Neuronal stem cell (in vitro differentiated cells): ENCODE data around the gene HES1.

Experiments used
- DNase-seq: peaks from one replicate; pipeline ENCODE4 v3.0.0-alpha.2; 2013; ENCODE audit warnings: low spot score
- H2AFZ ChIP-seq: one replicate; pipeline ENCODE4 v1.6.1; 2013; ENCODE audit warnings: mild to moderate bottlenecking, low read length, inconsistent platforms
- H2AK5ac ChIP-seq: 2 replicates; pipeline ENCODE4 v1.6.1; 2013; ENCODE audit warnings: low read depth, mild to moderate bottlenecking, inconsistent platforms, low read length, moderate library complexity, mixed read lengths
- H2BK120ac ChIP-seq: 2 replicates; pipeline ENCODE4 v1.6.1; 2013; ENCODE audit warnings: low read depth, mild to moderate bottlenecking, inconsistent platforms, low read length, moderate library complexity, mixed read lengths
- H2BK12ac ChIP-seq: one replicate; pipeline ENCODE4 v1.6.1; 2013; ENCODE audit warnings: low read length, inconsistent platforms
- H2BK15ac ChIP-seq: 2 replicates; pipeline ENCODE4 v1.6.1; 2013; ENCODE audit warnings: mild to moderate bottlenecking, low read length, inconsistent platforms, mixed read lengths
- H2BK5ac ChIP-seq: one replicate; pipeline ENCODE4 v1.6.1; 2013; ENCODE audit warnings: inconsistent platforms, mild to moderate bottlenecking, low read length, moderate library complexity
- H3K14ac ChIP-seq: one replicate; pipeline ENCODE4 v1.6.1; 2013; ENCODE audit warnings: low read length, inconsistent platforms
- H3K18ac ChIP-seq: 2 replicates; pipeline ENCODE4 v1.6.1; 2013; ENCODE audit warnings: low read length, inconsistent platforms
- H3K23ac ChIP-seq: 2 replicates; pipeline ENCODE4 v1.6.1; 2013; ENCODE audit warnings: low read depth, mild to moderate bottlenecking, mixed read lengths, low read length, inconsistent platforms; ENCODE audit not compliant: poor library complexity
- H3K27ac ChIP-seq: replicated peaks from 3 replicates; pipeline ENCODE4 v1.5.1; 2013; ENCODE audit warnings: low read length, inconsistent platforms
- H3K27me3 ChIP-seq, 3 experiments: 2 replicates each; pipeline ENCODE4 v1.6.1; 2013; ENCODE audit warnings: low read length in 3 of 3, mild to moderate bottlenecking in 2 of 3, inconsistent platforms in 1 of 3, low read depth in 1 of 3, mixed read lengths in 1 of 3, moderate library complexity in 1 of 3; ENCODE audit not compliant: control insufficient read depth in 3 of 3, insufficient read depth in 3 of 3
- H3K36me3 ChIP-seq, 2 donors: replicated peaks in 1 of 2; 2 replicates each; pipeline ENCODE4 v1.6.1; 2013; ENCODE audit warnings: low read length in 2 of 2; ENCODE audit not compliant: control insufficient read depth in 2 of 2, insufficient read depth in 2 of 2
- H3K4ac ChIP-seq: 2 replicates; pipeline ENCODE4 v1.6.1; 2013; ENCODE audit warnings: inconsistent platforms, mild to moderate bottlenecking, low read length, moderate library complexity
- H3K4me1 ChIP-seq, 2 donors: 1 replicate in 1 of 2; 2 replicates in 1 of 2; pipeline ENCODE4 v1.6.1; 2013; ENCODE audit warnings: low read length in 2 of 2, low read depth in 1 of 2; ENCODE audit not compliant: control insufficient read depth in 2 of 2, insufficient read depth in 1 of 2
- H3K4me2 ChIP-seq: one replicate; pipeline ENCODE4 v1.6.1; 2013; ENCODE audit warnings: mild to moderate bottlenecking, low read length, inconsistent platforms; ENCODE audit not compliant: insufficient read depth, poor library complexity, severe bottlenecking
- H3K4me3 ChIP-seq, 2 donors: 2 replicates each; pipeline ENCODE4 v1.5.1; 2013; ENCODE audit warnings: low read length in 2 of 2, mild to moderate bottlenecking in 2 of 2, inconsistent platforms in 1 of 2, moderate library complexity in 1 of 2
- H3K79me1 ChIP-seq: one replicate; pipeline ENCODE4 v1.6.1; 2013; ENCODE audit warnings: low read depth, mild to moderate bottlenecking, inconsistent platforms, low read length, moderate library complexity
- H3K9ac ChIP-seq: one replicate; pipeline ENCODE4 v1.6.1; 2013; ENCODE audit warnings: mild to moderate bottlenecking, low read depth, low read length, inconsistent platforms; ENCODE audit not compliant: poor library complexity
- H3K9me3 ChIP-seq, 2 donors: replicated peaks in 1 of 2; 2 replicates each; pipeline versions ENCODE3 to v1.6.1; 2013; ENCODE audit warnings: low read length in 2 of 2, mild to moderate bottlenecking in 2 of 2, inconsistent platforms in 1 of 2, low read depth in 1 of 2, mixed read lengths in 1 of 2, moderate library complexity in 1 of 2; ENCODE audit not compliant: control insufficient read depth in 2 of 2, insufficient read depth in 1 of 2
- H4K8ac ChIP-seq: one replicate; pipeline ENCODE4 v1.6.1; 2013; ENCODE audit warnings: low read depth, mild to moderate bottlenecking, inconsistent platforms, low read length, moderate library complexity
- H4K91ac ChIP-seq: one replicate; pipeline ENCODE4 v1.6.1; 2013; ENCODE audit warnings: low read length, low read depth, mild to moderate bottlenecking, inconsistent platforms; ENCODE audit not compliant: poor library complexity
- WGBS, 2 donors: extraction: QIAGEN DNeasy Blood & Tissue Kit; methylation state at CpG; one replicate each; pipeline ENCODE4 v1.1.7; 2013; ENCODE audit warnings: missing lambda C conversion rate in 2 of 2, mixed read lengths in 1 of 2; ENCODE audit not compliant: insufficient read length in 2 of 2, insufficient replicate concordance in 1 of 2; ENCODE audit errors: extremely low coverage in 2 of 2; 5-methylcytosine and 5-hydroxymethylcytosine counted together

Gene HES1

DNA sequence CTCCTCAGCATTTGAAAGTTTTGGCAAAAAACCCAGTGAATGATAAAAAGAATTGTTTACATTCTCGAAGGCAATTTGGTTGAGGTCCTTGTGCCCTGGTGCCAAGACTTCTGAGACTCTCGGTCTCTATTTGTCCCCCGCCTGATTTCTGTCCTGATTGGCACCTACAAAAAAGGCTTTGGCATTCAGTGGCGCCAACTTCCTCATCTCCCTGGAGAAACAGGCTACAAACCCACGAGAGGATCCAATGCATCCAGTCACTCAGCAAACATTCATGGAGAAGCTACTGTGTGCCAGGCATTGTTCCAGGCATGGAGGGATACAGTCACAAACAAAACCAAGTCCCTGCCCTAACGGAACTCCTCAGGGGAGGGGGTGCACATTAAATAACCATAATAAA is 42.7 kb downstream of the HES1 start:
- Histone ChIP-seq H3K9me3 (peaks cover 0 to 3% of the 10 kb centered on the region in 2 donors), H2BK12ac (no peak overlapping the region), H2BK15ac (no peak overlapping the region), H4K91ac (no peak overlapping the region), H4K8ac (no peak overlapping the region), H3K14ac (no peak overlapping the region), H3K9ac (no peak overlapping the region), H3K4me3 (no peak overlapping the region), H2AK5ac (no peak overlapping the region), H2BK5ac (no peak overlapping the region), H3K27ac (no peak overlapping the region), H3K27me3 (peaks cover 0 to 9% (median 0%) of the 10 kb centered on the region in 3 experiments), H3K36me3 (no peaks in the 10 kb centered on the region), H3K4me1 (peaks cover 2 to 20% of the 10 kb centered on the region in 2 donors), H3K18ac (no peak overlapping the region), H3K79me1 (no peaks in the 10 kb centered on the region), H3K4ac (no peak overlapping the region), H3K23ac (no peak overlapping the region), H2AFZ (no peak overlapping the region), H2BK120ac (no peak overlapping the region), H3K4me2 (no peak overlapping the region)
- WGBS, 2 donors, result no CpG with 5 or more reads among the region's 6 CpGs
- no peak for DNase-seq

DNA sequence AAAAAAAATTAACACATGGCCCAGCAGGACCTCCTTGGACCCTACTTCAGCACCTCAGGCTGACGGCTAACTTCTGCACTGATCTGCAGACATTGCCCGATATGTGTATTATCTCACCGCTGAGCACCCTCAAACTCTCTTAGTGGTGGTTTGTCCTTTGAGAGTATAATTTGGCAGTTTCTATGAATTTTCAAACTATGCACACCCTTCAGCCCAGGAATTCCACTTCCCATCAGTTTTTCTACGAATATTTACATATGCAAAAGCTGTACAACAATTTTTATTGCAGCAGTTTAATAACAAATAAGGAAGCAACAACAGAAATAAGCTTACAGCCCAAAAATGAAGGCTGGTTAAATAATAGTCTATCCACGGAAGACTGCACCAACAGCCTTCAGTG is 44.6 kb downstream of the HES1 start:
- Histone ChIP-seq H2BK15ac (no peak overlapping the region), H3K4me2 (no peak overlapping the region), H3K9ac (no peak overlapping the region), H4K8ac (no peak overlapping the region), H3K36me3 (no peaks in the 10 kb centered on the region), H4K91ac (no peak overlapping the region), H2AK5ac (peak overlapping the region; percentile 59), H2AFZ (no peak overlapping the region), H3K23ac (no peak overlapping the region), H3K9me3 (peaks cover 0 to 3% of the 10 kb centered on the region in 2 donors), H3K27ac (no peak overlapping the region), H3K18ac (no peak overlapping the region), H3K14ac (no peak overlapping the region), H2BK12ac (no peak overlapping the region), H3K4me1 (peaks cover 9 to 28% of the 10 kb centered on the region in 2 donors), H3K4me3 (no peak overlapping the region), H2BK120ac (no peak overlapping the region), H3K27me3 (peaks cover 0 to 9% (median 0%) of the 10 kb centered on the region in 3 experiments), H3K79me1 (no peaks in the 10 kb centered on the region), H2BK5ac (no peak overlapping the region), H3K4ac (no peak overlapping the region)
- no peak for DNase-seq
- no CpG with 5 or more reads among the region's 5 CpGs for WGBS, 2 donors

DNA sequence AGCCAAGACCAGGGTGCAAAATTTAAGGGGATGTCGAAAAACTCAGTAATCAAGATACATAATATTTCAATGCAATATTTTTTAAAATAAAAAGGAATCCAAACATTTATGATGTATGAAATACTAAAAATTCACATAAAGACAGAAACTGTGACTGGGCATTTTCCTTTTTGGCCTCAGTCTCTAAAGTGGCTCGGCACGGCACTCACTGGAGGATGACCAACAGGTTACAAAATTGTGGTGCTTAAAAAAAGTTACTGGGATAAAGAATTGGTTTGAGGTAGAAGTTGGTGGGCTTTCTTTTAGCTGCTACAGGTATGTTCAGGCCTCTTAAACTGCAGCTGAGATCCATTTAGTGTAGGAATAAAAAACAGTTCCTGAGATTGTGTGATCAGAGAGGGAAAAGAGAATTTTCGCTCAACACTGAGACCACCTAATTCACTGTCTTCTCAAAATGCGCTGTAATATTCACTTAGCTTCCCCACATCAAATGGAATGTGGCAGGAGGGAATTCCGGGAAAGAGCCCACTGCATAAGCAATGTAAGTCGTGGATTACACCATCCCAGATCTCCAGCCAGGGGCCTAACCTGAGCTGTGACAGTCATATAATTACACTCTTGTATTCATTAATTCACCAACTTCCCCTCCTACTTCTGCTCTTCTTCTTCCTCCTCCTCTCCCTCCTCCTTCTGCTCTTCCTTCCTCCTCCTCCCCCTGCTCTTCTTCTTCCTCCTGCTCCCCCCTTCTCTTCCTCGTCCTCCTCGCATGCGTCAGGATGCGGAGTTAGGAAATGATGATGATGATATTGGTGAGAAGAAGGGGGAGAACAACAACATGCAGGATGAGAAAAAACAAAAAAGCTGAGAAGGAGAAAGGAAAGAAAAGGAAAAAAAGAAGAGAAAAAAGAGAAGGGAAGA is 45.9 kb downstream of the HES1 start:
- peaks cover 0 to 3% of the 10 kb centered on the region in 2 donors for H3K9me3 ChIP-seq
- H2AFZ ChIP-seq, result no peak overlapping the region
- peaks cover 9 to 21% of the 10 kb centered on the region in 2 donors for H3K4me1 ChIP-seq
- no peaks in the 10 kb centered on the region for H3K36me3 ChIP-seq
- H3K4ac ChIP-seq, result no peak overlapping the region
- H3K4me2 ChIP-seq, result no peak overlapping the region
- no peak overlapping the region for H2AK5ac ChIP-seq
- H2BK120ac ChIP-seq, result no peak overlapping the region
- no peak overlapping the region for H3K27ac ChIP-seq
- no peaks in the 10 kb centered on the region for H3K79me1 ChIP-seq
- H2BK5ac ChIP-seq, result no peak overlapping the region
- H3K9ac ChIP-seq, result no peak overlapping the region
- WGBS, 2 donors, result no CpG with 5 or more reads among the region's 11 CpGs
- no peak overlapping the region for H2BK15ac ChIP-seq
- peaks cover 0 to 4% (median 0%) of the 10 kb centered on the region in 3 experiments for H3K27me3 ChIP-seq
- no peak overlapping the region for H3K14ac ChIP-seq
- DNase-seq, result no peak
- no peak overlapping the region for H3K23ac ChIP-seq
- H3K4me3 ChIP-seq, result no peak overlapping the region
- no peak overlapping the region for H2BK12ac ChIP-seq
- H3K18ac ChIP-seq, result no peak overlapping the region
- H4K91ac ChIP-seq, result no peak overlapping the region
- no peak overlapping the region for H4K8ac ChIP-seq

DNA sequence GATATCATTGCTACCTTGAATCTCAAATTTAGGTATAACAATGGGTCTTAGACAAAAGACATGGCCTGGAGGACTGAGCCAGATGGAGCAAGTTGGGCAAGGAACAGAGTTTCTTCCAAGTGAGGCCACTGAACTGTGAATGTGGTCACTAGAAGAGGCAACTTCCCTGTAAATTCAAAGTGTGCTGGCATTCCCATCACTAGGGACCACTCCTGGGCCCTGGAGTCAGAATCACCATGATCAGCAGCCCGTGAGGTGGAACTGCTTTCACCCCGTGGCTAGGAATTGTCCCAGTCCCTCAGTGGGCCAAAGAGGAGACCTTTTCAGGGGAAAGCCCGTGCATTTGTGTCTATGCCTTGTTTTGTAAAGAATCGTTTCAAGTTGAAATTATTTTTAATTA is 47.3 kb downstream of the HES1 start:
- no peaks in the 10 kb centered on the region for H3K79me1 ChIP-seq
- peaks cover 0 to 5% of the 10 kb centered on the region in 2 donors for H3K9me3 ChIP-seq
- H2AFZ ChIP-seq, result no peak overlapping the region
- no peak overlapping the region for H3K27ac ChIP-seq
- no peak overlapping the region for H3K14ac ChIP-seq
- H3K4ac ChIP-seq, result no peak overlapping the region
- H2BK5ac ChIP-seq, result no peak overlapping the region
- peaks cover 7 to 11% of the 10 kb centered on the region in 2 donors for H3K4me1 ChIP-seq
- H4K91ac ChIP-seq, result no peak overlapping the region
- no peak overlapping the region for H3K9ac ChIP-seq
- H3K36me3 ChIP-seq, result no peaks in the 10 kb centered on the region
- no peaks in the 10 kb centered on the region for H3K27me3 ChIP-seq
- H3K23ac ChIP-seq, result no peak overlapping the region
- no peak overlapping the region for H3K4me3 ChIP-seq
- H4K8ac ChIP-seq, result no peak overlapping the region
- H2BK12ac ChIP-seq, result no peak overlapping the region
- no peak overlapping the region for H3K4me2 ChIP-seq
- H2BK15ac ChIP-seq, result no peak overlapping the region
- no CpG with 5 or more reads among the region's 4 CpGs for whole genome bisulfite sequencing, 2 donors
- H2AK5ac ChIP-seq, result no peak overlapping the region
- H2BK120ac ChIP-seq, result no peak overlapping the region
- DNase-seq, result no peak
- no peak overlapping the region for H3K18ac ChIP-seq
